A549 treated with Mapracorat at 1 μM for 4 hours (cell line): Measurements from ENCODE around the gene NEK10. TPM values are rescaled to one million over a fixed set of nuclear protein-coding genes. Genes with fewer than 3 reads are reported as not detected.

Experiments used
- total RNA-seq: library from RNA; stranded (reverse); fragments of 200-300 nt; extraction: Qiagen RNA extraction; gene quantifications from 5 replicates; pipeline ENCODE4 v1.2.3, GENCODE V29; 2022

NEK10 gene, protein sequence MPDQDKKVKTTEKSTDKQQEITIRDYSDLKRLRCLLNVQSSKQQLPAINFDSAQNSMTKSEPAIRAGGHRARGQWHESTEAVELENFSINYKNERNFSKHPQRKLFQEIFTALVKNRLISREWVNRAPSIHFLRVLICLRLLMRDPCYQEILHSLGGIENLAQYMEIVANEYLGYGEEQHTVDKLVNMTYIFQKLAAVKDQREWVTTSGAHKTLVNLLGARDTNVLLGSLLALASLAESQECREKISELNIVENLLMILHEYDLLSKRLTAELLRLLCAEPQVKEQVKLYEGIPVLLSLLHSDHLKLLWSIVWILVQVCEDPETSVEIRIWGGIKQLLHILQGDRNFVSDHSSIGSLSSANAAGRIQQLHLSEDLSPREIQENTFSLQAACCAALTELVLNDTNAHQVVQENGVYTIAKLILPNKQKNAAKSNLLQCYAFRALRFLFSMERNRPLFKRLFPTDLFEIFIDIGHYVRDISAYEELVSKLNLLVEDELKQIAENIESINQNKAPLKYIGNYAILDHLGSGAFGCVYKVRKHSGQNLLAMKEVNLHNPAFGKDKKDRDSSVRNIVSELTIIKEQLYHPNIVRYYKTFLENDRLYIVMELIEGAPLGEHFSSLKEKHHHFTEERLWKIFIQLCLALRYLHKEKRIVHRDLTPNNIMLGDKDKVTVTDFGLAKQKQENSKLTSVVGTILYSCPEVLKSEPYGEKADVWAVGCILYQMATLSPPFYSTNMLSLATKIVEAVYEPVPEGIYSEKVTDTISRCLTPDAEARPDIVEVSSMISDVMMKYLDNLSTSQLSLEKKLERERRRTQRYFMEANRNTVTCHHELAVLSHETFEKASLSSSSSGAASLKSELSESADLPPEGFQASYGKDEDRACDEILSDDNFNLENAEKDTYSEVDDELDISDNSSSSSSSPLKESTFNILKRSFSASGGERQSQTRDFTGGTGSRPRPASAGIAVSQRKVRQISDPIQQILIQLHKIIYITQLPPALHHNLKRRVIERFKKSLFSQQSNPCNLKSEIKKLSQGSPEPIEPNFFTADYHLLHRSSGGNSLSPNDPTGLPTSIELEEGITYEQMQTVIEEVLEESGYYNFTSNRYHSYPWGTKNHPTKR
- 0.56 to 1.1 TPM (median 0.74 TPM) in 5 replicates for total RNA-seq

DNA sequence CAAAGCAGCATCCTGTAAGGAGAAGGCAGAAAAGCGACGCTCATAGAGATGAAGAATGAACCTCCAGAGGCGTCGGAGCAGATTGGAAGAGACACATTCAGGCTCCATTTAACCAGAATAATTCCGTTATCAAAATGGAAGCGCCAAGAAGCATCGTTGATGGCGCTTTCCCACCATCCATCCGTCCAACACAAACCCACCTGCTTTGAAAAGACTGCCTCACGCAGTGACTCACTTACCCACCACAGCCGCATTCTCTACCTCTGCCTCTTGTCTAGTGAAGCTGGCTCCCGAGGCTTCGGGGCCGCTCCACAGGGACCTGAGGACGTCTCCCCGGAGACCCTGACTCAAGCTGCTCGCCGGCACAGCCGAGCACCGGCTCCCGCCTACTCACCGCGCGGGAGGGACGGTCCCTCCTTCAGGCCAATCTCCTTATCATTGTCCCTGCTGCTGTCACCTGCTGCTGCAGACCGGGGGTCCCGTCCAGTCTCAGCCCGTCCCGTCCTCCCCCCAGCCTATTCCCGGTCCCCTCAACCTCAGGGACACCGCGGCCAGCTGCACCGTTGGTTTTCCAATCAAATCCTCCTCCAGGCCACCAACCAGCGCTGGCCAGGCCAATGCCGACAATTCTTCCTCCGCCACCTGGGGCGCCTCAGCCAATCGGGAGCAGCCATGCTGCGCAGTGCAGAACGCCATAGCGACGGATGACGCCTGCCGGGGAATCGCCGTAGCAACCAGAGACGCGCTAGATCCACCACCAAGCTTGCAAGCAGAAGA, at the start of gene NEK10:
NEK10 (minus strand) TSS at position 553 of the 777 bp plus-strand sequence. CDS start 16,501 bp downstream, outside the sequence.

Other genes starting within 250 kb of the NEK10 start
- gene SLC4A7, start 115.0 kb upstream of the NEK10 start, total RNA-seq, result 9.1 to 16.1 TPM (median 13.5 TPM) in 5 replicates